Non-pigmented ciliary epithelial cell (primary cell): ENCODE measurements around the gene CYP4Z1.
"Not testable (repeated sequence)": the region's sequence is repeated elsewhere in the genome, so short reads cannot be mapped to it uniquely, and the experiment has no call there.

ENCODE experiments used
- DNase-seq: peaks from one replicate; pipeline ENCODE4 v3.0.0-alpha.2; 2010; ENCODE audit warnings: low read depth

CYP4Z1 gene, protein sequence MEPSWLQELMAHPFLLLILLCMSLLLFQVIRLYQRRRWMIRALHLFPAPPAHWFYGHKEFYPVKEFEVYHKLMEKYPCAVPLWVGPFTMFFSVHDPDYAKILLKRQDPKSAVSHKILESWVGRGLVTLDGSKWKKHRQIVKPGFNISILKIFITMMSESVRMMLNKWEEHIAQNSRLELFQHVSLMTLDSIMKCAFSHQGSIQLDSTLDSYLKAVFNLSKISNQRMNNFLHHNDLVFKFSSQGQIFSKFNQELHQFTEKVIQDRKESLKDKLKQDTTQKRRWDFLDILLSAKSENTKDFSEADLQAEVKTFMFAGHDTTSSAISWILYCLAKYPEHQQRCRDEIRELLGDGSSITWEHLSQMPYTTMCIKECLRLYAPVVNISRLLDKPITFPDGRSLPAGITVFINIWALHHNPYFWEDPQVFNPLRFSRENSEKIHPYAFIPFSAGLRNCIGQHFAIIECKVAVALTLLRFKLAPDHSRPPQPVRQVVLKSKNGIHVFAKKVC

GRCh38 chr1:47067097-47067594, at the start of gene CYP4Z1:
Gene CYP4Z1, plus strand, starts transcription at chr1:47067231. Its CDS starts 260 bp downstream, at chr1:47067491.
- DNase-seq: no peak

DNA sequence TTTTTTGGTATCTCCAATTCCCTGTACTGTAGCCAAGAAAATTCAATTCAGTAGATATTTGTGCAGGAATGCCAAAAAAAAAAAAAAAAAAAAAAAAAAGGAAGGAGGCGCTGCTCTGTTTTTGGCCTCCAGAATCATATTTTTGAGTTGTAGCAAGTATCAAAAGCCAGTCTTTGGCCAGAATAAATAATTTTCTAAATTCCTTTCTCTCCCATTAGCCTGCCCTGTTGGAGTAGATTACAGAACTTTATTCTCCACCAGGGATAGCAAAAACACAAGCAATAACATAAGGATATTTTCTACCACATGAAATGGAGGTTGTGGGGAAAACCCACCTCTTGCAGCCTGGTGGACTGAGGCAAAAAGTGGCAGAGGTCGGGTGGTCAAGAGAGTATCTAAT, 46.0 kb upstream of the CYP4Z1 start:
- DNase-seq: no peak

DNA sequence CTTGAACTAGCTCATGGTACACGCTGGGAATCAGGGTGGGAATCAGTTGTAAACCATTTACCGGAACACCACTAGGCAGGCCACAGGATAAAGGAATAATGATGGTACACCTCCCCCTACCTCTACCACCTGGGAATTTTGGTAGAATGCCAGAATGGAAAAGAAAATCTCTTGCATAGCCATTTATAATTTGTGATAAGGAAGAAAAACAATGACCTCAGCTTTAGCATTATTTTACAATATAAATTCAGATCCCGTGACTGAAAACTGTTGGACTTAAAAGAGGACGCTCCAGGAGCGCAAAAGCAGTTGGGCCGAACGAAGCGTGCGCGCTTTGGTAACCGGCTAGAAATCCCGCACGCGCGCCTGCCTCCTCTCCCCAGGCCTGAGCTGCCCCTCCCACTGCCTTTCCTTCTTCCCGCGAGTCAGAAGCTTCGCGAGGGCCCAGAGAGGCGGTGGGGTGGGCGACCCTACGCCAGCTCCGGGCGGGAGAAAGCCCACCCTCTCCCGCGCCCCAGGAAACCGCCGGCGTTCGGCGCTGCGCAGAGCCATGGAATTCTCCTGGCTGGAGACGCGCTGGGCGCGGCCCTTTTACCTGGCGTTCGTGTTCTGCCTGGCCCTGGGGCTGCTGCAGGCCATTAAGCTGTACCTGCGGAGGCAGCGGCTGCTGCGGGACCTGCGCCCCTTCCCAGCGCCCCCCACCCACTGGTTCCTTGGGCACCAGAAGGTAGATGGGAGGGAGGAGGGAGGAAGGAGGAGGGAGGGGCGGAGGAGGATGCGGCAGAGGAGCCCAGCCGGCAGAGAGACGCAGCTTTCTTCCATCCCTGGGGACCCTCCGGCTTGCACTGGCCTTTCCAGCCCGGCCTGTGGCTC, 43.5 kb upstream of the CYP4Z1 start, which contains the start of gene CYP4X1:
Gene CYP4X1, plus strand, starts transcription at position 402 of the 873 bp plus-strand sequence. Its CDS starts 149 bp downstream, at position 551.
- DNase-seq: no peak

DNA sequence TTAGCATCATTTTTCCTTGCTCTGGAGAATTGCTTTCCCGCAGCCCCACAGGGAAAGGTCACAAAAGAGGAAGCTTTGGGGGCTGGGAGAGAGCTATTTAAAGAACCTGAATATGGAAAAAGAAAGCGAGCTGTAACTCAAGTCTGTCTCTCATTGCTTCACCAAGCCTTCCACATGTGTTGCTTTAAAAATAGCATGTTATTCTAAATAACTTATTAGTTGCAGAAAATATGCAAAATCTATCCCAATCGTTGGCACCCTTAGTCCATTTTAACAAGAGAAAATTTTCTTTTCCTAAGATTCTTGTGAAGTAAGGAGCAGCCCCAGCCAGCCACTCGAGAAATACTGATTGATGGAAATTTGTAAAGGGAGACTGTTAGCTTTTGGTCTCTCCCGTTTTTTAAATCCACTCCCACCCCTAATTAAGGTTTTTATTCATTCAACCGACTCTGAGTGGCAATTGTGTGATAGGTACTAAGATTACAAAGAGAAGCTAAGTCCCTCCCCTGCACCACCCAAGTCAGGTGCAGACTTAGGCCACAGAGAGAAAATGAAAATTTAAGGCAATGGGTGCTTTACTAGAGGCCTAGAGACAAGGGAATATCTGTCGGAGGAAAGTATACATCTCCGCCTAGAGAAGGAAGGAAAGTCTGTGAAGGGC, 42.8 kb upstream of the CYP4Z1 start:
- no peak for DNase-seq

DNA sequence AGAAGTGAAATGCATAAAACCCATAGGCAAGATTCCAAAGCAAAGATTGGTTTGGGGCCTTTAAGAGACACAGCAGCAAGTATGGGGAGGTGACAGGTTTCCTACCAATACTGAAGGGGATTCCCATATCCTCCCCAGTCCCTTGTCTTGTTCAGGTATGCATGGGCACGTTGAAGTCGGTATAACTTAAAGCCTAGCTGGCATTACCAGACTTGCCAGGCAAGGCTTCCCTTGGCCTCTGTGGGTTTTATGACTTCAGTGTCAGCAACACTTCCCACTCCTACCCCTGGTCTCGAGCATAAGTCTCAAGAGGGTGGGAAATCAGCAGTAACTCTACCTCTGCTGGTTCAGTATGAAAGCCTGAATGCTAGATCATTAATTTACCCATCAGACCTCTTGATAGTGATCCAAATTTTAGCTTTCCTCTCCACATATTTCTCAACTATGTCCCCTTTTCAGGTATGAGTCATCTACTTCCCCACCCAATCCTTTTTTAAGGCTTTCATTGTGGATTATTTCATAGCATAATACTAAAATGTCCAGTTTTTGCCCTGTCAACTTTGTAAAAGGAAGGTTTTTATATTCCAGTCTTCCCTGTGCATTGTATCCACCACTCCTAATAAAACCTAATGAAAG, 36.7 kb upstream of the CYP4Z1 start:
- no peak for DNase-seq

GRCh38 chr1:47031059-47031458, 36.0 kb upstream of the CYP4Z1 start:
- DNase-seq: peak; percentile 32

GRCh38 chr1:47031585-47031984, 35.4 kb upstream of the CYP4Z1 start:
- no peak for DNase-seq

DNA sequence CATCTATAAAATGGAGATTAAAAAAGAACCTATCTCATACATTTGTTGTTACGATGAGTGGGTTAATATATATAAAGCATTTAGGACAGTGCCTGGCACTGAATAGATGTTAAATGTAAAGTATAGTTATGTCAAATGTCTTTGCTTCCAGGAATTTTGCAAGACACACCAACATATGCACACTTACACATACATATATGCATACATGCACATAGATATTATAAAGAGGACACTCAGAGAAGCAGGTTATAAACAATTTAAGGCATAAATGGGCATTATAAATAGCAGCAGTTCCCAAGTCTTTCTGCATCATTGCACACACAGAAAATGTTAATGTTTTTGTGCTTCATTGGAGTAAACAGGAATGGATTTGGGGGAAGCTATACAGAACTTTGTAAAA, 30.3 kb upstream of the CYP4Z1 start:
- no peak for DNase-seq

DNA sequence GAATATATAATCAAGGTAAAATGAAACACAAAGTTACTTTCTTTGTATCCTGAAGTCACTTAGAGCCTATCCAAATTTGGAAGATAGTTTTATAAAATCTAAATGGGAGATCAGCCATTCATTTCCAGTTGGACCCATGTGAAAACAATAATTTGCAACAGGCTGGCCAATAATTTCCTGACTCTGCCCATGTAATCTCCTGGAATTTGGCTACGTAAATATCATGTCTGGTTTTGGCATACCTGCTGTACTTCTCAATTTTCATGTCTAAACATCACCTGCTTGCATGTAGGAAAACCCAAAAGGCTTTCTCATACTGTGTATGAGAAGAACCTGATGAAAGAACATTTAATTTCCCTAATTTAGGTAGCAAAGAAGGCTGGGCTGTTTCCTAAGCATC, 7.7 kb upstream of the CYP4Z1 start:
- DNase-seq: no peak

DNA sequence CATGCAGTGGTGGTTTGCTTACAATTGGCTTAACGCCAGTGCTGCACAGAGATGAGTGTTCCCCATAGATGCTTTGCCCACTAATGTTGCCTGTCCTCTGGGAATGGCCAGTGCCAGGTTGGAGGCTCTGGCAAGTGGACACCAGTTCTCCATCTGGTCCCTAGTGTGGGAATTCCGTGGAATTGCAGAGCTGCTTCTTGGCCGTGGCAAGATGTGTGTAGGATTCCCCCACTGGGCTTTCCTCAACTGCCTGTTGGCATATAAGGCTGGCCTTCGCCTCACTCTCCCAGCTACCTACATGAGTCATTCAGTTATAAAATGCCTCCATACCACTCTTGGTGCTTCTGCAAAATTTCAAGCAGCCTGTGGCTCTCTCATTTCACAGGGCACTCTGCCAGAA, 2.0 kb downstream of the CYP4Z1 start:
- not testable (repeated sequence) for DNase-seq

DNA sequence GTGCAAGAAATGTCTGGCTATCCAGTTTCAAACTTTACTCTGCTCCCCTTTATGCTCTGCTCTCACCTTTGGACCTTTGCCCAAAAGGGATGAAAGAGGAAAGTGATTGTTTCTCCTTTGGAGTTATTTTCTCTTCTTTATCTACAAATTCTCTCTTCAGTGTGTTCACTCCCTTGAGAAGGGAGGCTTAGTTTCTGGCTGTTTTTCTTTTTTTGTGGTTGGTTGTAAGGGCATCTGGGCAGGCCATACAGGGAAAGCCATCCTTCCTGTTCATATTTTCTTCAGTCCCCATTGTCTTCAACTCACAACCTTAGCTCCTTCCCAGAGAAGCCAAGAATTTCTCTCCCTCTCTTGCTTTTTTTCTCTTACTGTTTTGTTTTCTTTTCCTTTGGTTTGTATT, 2.5 kb downstream of the CYP4Z1 start:
- DNase-seq: not testable (repeated sequence)

DNA sequence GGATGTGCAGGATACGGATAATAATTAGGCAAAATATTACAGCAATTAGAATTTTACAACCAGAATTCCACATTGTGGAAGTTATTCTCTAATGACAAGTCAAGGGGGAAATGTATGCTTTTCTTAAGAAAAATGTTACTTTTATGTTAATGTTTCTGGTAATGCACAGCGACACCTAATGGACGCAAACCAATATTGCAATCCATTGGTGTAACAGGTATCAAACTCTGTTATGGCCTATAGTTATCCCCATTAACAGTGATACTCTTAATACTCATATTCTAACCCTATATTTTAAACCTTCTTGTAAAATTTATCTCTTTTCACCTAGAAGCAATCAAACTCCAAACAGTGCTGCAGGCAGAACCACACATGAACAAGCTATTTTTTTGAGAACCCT, 22.3 kb downstream of the CYP4Z1 start:
- not testable (repeated sequence) for DNase-seq

DNA sequence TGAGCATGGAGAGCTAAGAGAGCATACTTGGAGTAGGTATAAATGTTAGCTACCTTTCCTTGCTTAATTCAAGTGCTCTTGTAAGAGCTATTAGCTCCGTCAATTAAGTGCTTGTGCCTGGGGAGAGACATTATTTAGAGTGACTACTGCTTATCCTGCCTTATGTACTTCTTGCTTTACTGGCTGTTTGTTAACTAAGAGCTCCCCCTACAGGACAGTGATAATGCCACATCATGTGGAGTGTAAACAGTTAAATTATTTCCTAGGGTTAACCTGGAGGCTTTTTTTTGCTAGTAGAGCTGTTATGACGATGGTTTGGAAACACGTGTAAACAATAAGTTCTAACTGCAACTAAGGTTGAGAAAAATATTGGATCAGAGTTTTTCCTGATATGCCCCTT, 24.4 kb downstream of the CYP4Z1 start:
- not testable (repeated sequence) for DNase-seq

DNA sequence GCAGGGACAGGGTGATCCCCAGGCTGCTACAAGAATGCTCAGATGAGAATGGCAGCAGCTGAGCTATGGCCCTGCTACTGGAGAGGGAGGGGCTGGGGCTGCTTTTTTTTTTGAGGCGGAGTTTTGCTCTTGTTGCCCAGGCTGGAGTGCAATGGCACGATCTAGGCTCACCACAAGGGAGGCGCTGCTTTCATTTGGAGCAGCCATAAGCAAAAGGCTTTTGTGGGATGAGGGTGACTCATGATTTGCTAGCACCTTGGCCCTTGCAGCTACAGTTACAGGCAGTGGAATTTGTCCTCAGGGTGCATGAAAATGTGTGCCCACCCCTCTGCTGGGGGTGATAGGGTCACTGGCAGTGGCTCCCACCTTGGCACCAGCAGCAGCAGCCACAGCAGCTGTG, 37.8 kb downstream of the CYP4Z1 start:
- no peak for DNase-seq

DNA sequence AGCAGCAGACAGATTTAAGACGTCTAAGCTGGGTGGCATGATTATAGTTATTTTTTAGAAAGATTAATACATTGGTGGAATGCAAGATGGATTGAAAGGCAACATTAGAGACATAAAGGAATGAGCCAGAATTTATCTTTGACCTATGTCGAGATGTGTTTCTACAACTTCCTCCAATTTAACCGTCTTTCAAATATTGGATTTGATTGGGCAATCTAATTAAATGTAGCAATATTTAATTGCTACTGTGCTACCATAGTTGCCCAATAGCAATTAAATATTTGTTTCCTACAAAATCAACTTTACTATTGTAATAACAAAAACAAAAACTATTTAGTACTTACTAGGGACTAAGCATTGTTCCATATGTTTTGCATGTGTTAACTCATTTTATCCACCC, 39.8 kb downstream of the CYP4Z1 start:
- DNase-seq: no peak

DNA sequence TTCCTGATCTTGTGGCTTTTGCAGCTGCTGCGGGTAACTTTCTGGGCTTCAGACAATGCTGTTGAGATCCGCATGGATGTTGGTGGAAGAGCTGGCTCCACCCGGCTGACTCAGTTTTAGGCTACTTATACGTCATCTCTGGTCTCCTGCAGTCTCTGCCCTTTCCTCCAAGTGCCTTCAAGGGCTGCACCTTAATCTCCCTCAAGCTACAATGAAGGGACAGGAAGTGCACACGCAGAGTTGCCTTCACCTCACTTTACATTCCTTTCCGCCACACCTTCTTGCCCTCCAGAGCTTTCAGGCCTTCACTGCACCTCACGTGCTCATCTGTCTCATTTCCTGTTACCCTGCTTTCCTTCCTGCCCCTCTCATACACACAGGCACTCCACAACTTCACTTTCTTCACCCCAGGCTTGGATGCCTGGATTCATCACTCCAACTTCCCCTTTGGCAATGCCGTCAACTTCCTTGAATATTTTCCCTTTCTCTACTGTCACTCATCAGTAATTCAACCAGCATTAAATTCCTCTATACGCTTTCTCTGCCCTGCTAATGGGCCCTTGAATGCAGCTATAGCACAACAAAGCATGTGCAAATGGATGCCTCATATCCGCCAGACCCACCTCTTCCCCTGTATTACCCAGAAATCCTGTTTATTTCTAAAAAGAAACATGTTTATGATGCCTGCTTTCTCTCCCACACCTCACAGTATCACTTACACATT, 41.0 kb downstream of the CYP4Z1 start:
- DNase-seq: peak; percentile 19

- DNase-seq: not testable (repeated sequence)
Observed at GRCh38 chr1:47109482-47109881, 42.5 kb downstream of the CYP4Z1 start.

DNA sequence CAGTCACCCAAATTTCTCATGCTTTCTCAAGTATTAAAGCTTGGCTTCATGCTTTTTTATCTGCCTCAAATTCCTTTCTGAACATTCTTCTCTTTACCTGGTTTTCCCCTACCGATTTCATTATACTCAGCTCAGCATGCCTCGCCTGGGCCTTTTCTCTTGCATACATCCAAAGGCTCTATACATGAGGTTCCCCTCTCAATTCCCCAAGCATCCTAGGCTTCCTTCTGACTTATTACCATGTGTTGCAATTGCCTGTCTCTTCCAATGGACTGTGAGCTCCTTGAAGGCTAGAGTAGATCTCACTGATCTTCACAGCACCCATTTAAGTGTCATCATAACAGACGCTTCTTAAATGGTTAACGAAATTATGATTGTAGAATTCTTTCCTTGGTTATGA, 46.1 kb downstream of the CYP4Z1 start:
- DNase-seq: no peak

DNA sequence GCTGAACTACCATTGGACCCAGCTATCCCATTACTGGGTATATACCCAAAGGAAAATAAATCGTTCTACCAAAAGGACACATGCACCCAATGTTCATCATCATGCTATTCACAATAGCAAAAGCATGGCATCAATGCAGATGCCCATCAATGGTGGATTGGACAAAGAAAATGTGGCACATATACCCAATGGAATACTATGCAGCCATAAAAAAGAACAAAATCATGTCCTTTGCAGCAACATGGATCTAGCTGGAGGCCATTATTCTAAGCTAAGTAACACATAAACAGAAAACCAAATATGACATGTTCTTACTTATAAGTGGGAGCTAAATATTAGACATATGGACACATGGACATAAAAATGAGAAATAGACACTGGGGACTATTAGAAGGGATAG, 54.0 kb downstream of the CYP4Z1 start:
- not testable (repeated sequence) for DNase-seq

DNA sequence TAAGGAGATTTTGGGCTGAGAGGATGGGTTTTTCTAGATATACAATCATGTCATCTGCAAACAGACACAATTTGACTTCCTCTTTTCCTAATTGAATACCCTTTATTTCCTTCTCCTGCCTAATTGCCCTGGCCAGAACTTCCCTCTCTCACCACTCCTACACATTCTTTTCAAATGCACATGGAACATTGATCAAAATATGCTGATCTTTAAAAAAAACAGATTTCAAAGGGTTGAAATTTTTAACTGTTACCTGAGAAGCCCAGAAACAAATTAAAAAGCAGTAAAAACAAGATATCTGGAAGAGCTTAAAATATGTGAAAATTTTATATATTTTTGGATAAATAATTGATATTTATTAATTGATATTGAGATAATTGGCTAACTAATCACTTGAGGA, 57.8 kb downstream of the CYP4Z1 start:
- DNase-seq: not testable (repeated sequence)

GRCh38 chr1:47126997-47127396, 60.0 kb downstream of the CYP4Z1 start:
- DNase-seq: not testable (repeated sequence)
